Measurements from ENCODE around the gene MTMR3. TPM values are rescaled to one million over a fixed set of nuclear protein-coding genes. Genes with fewer than 3 reads are reported as not detected.

Gene MTMR3
- total and polyA plus RNA-seq, 2 of the 8 experiments (the other 6 are each of a cell fraction or from before 2014, with no cell fraction given), result 16.9 to 18.5 TPM

GRCh38 chr22:29998627-29999384, 115.8 kb downstream of the MTMR3 start (continued):
- TF ChIP-seq SRF (IDR thresholded peaks at IDR 0.05; ENCODE audit: low read depth, low read length) (no peak), PHF8 (conservative IDR thresholded peaks at IDR 0.05; ENCODE audit: low read depth, low read length) (no peak), NRF1 (IDR thresholded peaks at IDR 0.05; ENCODE audit: low read depth, low read length) (no peak), KDM4A (IDR thresholded peaks at IDR 0.05; ENCODE audit: low read depth, low read length, severe bottlenecking) (no peak), EP300 (IDR thresholded peaks at IDR 0.05; ENCODE audit: borderline replicate concordance in 1 of 2, low read depth in 2 of 2, low read length in 2 of 2) (no peak), E2F6 (IDR thresholded peaks at IDR 0.05) (no peak)
